BJ (cell line): ENCODE measurements around the gene ELMO2. TPM values are rescaled to one million over a fixed set of nuclear protein-coding genes. Genes with fewer than 3 reads are reported as not detected.

Experiments
- CTCF ChIA-PET: fragments of 350-600 bp; formaldehyde crosslinking; extraction: SDS; loops from one replicate; lab custom pipeline; 2021; ENCODE audit warnings: antibody characterized with exemption, inconsistent platforms; lab: Yijun Ruan, JAX
- POLR2A ChIA-PET: fragments of 300-600 bp; sonication (Branson Sonifier 250); formaldehyde crosslinking; extraction: SDS; loops from one replicate; lab custom pipeline; 2021; ENCODE audit warnings: antibody characterized with exemption; lab: Charles Lee
- DNase-seq: peaks from one replicate; pipeline ENCODE4 v3.0.0-alpha.2; 2011; ENCODE audit warnings: low read depth
- H3K27me3 ChIP-seq: 2 replicates; pipeline ENCODE4 v1.6.0; 2011; ENCODE audit warnings: low read length; ENCODE audit not compliant: control insufficient read depth, insufficient read depth
- H3K36me3 ChIP-seq: 2 replicates; pipeline ENCODE4 v1.5.1; 2011; ENCODE audit warnings: low read length; ENCODE audit not compliant: control insufficient read depth, insufficient read depth
- H3K4me3 ChIP-seq: 2 replicates; pipeline ENCODE4 v1.5.1; 2011; ENCODE audit warnings: low read depth, mild to moderate bottlenecking, control low read depth, low read length
- CTCF ChIP-seq: IDR thresholded peaks from 2 replicates; pipeline ENCODE4 v1.5.1; 2011; ENCODE audit warnings: low read depth, mild to moderate bottlenecking, control low read depth, inconsistent platforms, low read length, moderate library complexity; ENCODE audit not compliant: insufficient read depth
- polyA plus RNA-seq: library from polyadenylated mRNA; depleted of rRNA; stranded (reverse); fragments of >200 nt; gene quantifications from 2 replicates; pipeline ENCODE4 v1.2.3, GENCODE V29; 2011

ELMO2 gene
- polyA plus RNA-seq, 1 experiment, result 62.2 TPM

GRCh38 chr20:46416839-46417238 lies 10.4 kb upstream of the ELMO2 start:
- DNase-seq, result no peak
- Histone ChIP-seq H3K4me3 (no peak overlapping the region), H3K27me3 (peaks cover 6% of the 10 kb centered on the region; the same call in 1 of the 2 replicates), H3K36me3 (no peaks in the 10 kb centered on the region)
- POLR2A ChIA-PET, result no interaction called here
- TF ChIP-seq CTCF, result no peak
- CTCF ChIA-PET, result no interaction called here

- no peak for DNase-seq
- no peak for TF ChIP-seq CTCF
- CTCF ChIA-PET, result no interaction called here
- POLR2A ChIA-PET, result no interaction called here
- Histone ChIP-seq H3K27me3 (peaks cover 6% of the 10 kb centered on the region; the same call in 1 of the 2 replicates), H3K36me3 (no peaks in the 10 kb centered on the region), H3K4me3 (no peak overlapping the region)
These were observed 10.0 kb upstream of the ELMO2 start for GRCh38 chr20:46416421-46416820.

DNA sequence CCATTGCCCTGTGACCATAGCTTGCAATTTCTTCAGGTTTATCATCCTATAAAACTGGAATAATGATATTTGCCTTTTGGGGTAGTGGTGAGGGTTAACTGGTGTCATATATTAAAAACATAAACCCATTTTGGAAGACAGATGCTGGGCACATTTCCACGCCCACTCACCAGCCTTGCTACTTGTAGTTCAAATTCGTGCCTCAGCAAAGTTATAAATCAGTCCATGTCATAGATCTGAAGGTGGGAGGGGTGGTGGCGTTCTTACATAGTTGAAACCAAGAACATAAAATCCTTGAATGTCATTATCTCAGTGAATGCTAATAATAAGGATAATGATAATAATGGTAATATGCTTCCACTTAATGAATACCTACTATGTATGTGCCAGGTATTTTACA lies 9.4 kb upstream of the ELMO2 start:
- Histone ChIP-seq H3K4me3 (no peak overlapping the region), H3K36me3 (no peaks in the 10 kb centered on the region), H3K27me3 (peaks cover 6% of the 10 kb centered on the region; the same call in 1 of the 2 replicates)
- no peak for DNase-seq
- no peak for TF ChIP-seq CTCF
- ChIA-PET POLR2A (no interaction called here), CTCF (interaction anchor here (1.0 kb wide), 1 partner anchor 22 kb away, joined by 4 read pairs; no protein-coding TSS in a partner anchor)

GRCh38 chr20:46414608-46415007 lies 8.2 kb upstream of the ELMO2 start:
- CTCF ChIA-PET, result interaction anchor here (1.0 to 2.2 kb wide), 2 partner anchors 23 to 282 kb away, joined by 4 to 7 read pairs; no protein-coding TSS in a partner anchor
- no peak for DNase-seq
- Histone ChIP-seq H3K4me3 (no peak overlapping the region), H3K36me3 (no peaks in the 10 kb centered on the region), H3K27me3 (peaks cover 6% of the 10 kb centered on the region; the same call in 1 of the 2 replicates)
- no peak for TF ChIP-seq CTCF
- POLR2A ChIA-PET, result no interaction called here

GRCh38 chr20:46411637-46412036 lies 5.2 kb upstream of the ELMO2 start:
- POLR2A ChIA-PET, result no interaction called here
- H3K4me3 ChIP-seq, result no peak overlapping the region
- H3K36me3 ChIP-seq, result no peaks in the 10 kb centered on the region
- H3K27me3 ChIP-seq, result peaks cover 3% of the 10 kb centered on the region; the same call in 1 of the 2 replicates
- DNase-seq, result no peak
- TF ChIP-seq CTCF, result no peak
- CTCF ChIA-PET, result interaction anchor here (0.7 to 2.1 kb wide), 11 partner anchors 9 to 397 kb away, joined by 3 to 12 read pairs (median 3); no protein-coding TSS in a partner anchor
